ENCODE data around the gene PSTPIP1.

DNA sequence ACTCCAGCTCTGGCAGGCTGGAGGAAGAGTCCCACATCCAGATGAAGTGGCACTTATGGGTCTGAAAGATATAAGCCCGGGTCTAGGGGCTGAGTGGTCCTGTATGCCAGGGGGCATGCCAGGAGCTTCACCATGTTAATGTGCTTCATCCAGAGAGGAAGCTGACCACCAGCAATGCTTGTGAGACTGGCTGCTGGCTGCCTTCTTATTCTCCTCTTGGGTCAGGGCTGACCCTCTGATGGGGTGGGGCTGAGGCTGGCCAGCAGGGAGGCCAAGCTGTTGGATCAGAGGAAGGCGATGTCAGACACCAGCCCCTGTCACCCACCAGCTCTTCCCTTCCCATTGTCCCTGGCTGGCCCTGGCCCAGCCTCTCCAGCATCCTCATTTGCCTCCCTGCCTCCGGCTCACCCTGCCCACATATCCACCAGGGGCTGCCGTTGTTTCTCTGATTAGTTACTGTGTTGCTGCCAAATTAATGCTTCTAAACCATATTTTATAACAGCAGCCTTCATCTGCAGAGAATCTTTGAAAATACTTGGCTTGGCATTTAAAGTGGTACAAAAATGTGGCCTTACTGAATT is 20.4 kb upstream of the PSTPIP1 start:
- TF ChIP-seq POLR2A (IDR thresholded peaks at IDR 0.05; ENCODE audit: low read length) (no peak), GATA1 (IDR thresholded peaks at IDR 0.05; ENCODE audit: low read depth, low read length) (no peak)

All from erythroblast (primary cell).